SK-N-SH (cell line): ENCODE results near the gene TFDP2. TPM values are rescaled to one million over a fixed set of nuclear protein-coding genes. Genes with fewer than 3 reads are reported as not detected.

Source experiments
- CTCF ChIA-PET: fragments of 300-600, 350-600 bp; formaldehyde crosslinking; extraction: SDS; loops from one replicate; lab custom pipeline; 2021; lab: Yijun Ruan, JAX
- POLR2A ChIA-PET: fragments of 350-600 bp; sonication (Branson Sonifier 250); formaldehyde crosslinking; extraction: SDS; loops from one replicate; lab custom pipeline; 2020; ENCODE audit warnings: antibody characterized with exemption, inconsistent platforms; lab: Yijun Ruan, JAX
- DNase-seq: peaks from one replicate; pipeline ENCODE4 v3.0.0; 2012
- H2AFZ ChIP-seq: fragments of 200-600 bp; sonication (generic); 2 replicates; pipeline ENCODE4 v1.8.1; 2016; ENCODE audit warnings: antibody characterized with exemption, mild to moderate bottlenecking, low read depth
- H3F3A ChIP-seq: fragments of 200-600 bp; sonication (generic); replicated peaks from 2 replicates; pipeline ENCODE3; 2016; ENCODE audit warnings: antibody characterized with exemption, mild to moderate bottlenecking; ENCODE audit not compliant: insufficient read depth
- H3K27ac ChIP-seq, 2 experiments: fragments of 200-500 bp in 1 of 2; fragments of 200-600 bp in 1 of 2; sonication (Bioruptor generic) in 1 of 2; sonication (generic), shearing (Covaris generic) in 1 of 2; 2 replicates each; pipeline versions ENCODE4 v1.5.1 to v1.6.1; 2014 to 2016; ENCODE audit warnings: low read depth in 2 of 2, inconsistent platforms in 1 of 2, low read length in 1 of 2, mild to moderate bottlenecking in 1 of 2, mixed read lengths in 1 of 2
- H3K27me3 ChIP-seq: fragments of 200-600 bp; sonication (generic), shearing (Covaris generic); 2 replicates; pipeline ENCODE4 v1.6.1; 2016; ENCODE audit warnings: mixed run types; ENCODE audit not compliant: insufficient read depth
- H3K36me3 ChIP-seq, 2 experiments: fragments of 200-500 bp in 1 of 2; fragments of 200-600 bp in 1 of 2; sonication (Bioruptor generic) in 1 of 2; sonication (generic) in 1 of 2; replicated peaks in 1 of 2; 2 replicates each; pipeline versions ENCODE3 to v1.5.1; 2014 to 2016; ENCODE audit warnings: low read length in 1 of 2, mild to moderate bottlenecking in 1 of 2; ENCODE audit not compliant: insufficient read depth in 2 of 2, control insufficient read depth in 1 of 2
- H3K4me1 ChIP-seq, 2 experiments: fragments of 200-500 bp in 1 of 2; fragments of 200-600 bp in 1 of 2; sonication (Bioruptor generic) in 1 of 2; sonication (generic), shearing (Covaris generic) in 1 of 2; 2 replicates each; pipeline versions ENCODE4 v1.5.1 to v1.6.1; 2014 to 2016; ENCODE audit warnings: low read depth in 1 of 2, low read length in 1 of 2, mixed run types in 1 of 2; ENCODE audit not compliant: insufficient read depth in 2 of 2, control insufficient read depth in 1 of 2
- H3K4me2 ChIP-seq: fragments of 200-600 bp; sonication (generic), shearing (Covaris generic); 2 replicates; pipeline ENCODE4 v1.6.1; 2017; ENCODE audit warnings: mixed run types
- H3K4me3 ChIP-seq, 2 experiments: fragments of 200-500 bp in 1 of 2; fragments of 200-600 bp in 1 of 2; sonication (Bioruptor generic) in 1 of 2; sonication (generic), shearing (Covaris generic) in 1 of 2; 2 replicates each; pipeline versions ENCODE4 v1.5.1 to v1.8.1; 2014 to 2016; ENCODE audit warnings: low read depth in 2 of 2, inconsistent platforms in 1 of 2, low read length in 1 of 2, mild to moderate bottlenecking in 1 of 2, mixed read lengths in 1 of 2, moderate library complexity in 1 of 2
- H3K79me2 ChIP-seq: fragments of 200-600 bp; sonication (generic); 2 replicates; pipeline ENCODE4 v1.8.1; 2017; ENCODE audit warnings: mild to moderate bottlenecking; ENCODE audit not compliant: insufficient read depth
- H3K9ac ChIP-seq: fragments of 200-600 bp; sonication (generic); 2 replicates; pipeline ENCODE4 v1.6.1; 2017; ENCODE audit warnings: mixed run types
- H3K9me2 ChIP-seq: fragments of 200-600 bp; sonication (generic); 2 replicates; pipeline ENCODE4 v1.6.1; 2017; ENCODE audit warnings: mixed run types
- H3K9me3 ChIP-seq: fragments of 200-600 bp; sonication (generic); 2 replicates; pipeline ENCODE4 v1.6.1; 2017; ENCODE audit warnings: mixed run types, mild to moderate bottlenecking, moderate library complexity
- H4K20me1 ChIP-seq: fragments of 200-600 bp; sonication (generic); 2 replicates; pipeline ENCODE4 v1.6.1; 2017; ENCODE audit warnings: mild to moderate bottlenecking, mixed run types; ENCODE audit not compliant: insufficient read depth
- CHD2 ChIP-seq: fragments of 150-350 bp; IDR thresholded peaks from 2 replicates; pipeline ENCODE4 v1.6.1; 2018; ENCODE audit warnings: low read length; ENCODE audit not compliant: partially characterized antibody
- EP300 ChIP-seq, 2 experiments: IDR thresholded peaks; 2 replicates each; pipeline versions ENCODE4 v1.4.0 to v1.6.1; 2012; ENCODE audit warnings: borderline replicate concordance in 1 of 2, low read depth in 1 of 2, low read length in 1 of 2
- FOSL2 ChIP-seq: IDR thresholded peaks from 2 replicates; pipeline ENCODE4 v1.4.0; 2012; ENCODE audit warnings: low read depth, mild to moderate bottlenecking, moderate library complexity, borderline replicate concordance
- FOXJ3 ChIP-seq: sonication (generic); formaldehyde crosslinking; IDR thresholded peaks from 2 replicates; pipeline ENCODE4 v1.5.1; 2020; ENCODE audit warnings: mild to moderate bottlenecking, missing genetic modification reagents
- GATA2 ChIP-seq: sonication (generic); formaldehyde crosslinking; IDR thresholded peaks from 2 replicates; pipeline ENCODE4 v1.5.0; 2020; ENCODE audit warnings: mild to moderate bottlenecking, missing genetic modification reagents
- JUND ChIP-seq: IDR thresholded peaks from 2 replicates; pipeline ENCODE4 v1.4.0; 2012
- MEF2A ChIP-seq: IDR thresholded peaks from 2 replicates; pipeline ENCODE4 v1.4.0; 2012; ENCODE audit warnings: low read depth, borderline replicate concordance
- NRF1 ChIP-seq: IDR thresholded peaks from 2 replicates; pipeline ENCODE4 v1.6.1; 2012; ENCODE audit warnings: low read depth, mild to moderate bottlenecking, low read length
- POLR2AphosphoS5 ChIP-seq: IDR thresholded peaks from 2 replicates; pipeline ENCODE4 v1.6.1; 2012; ENCODE audit warnings: low read depth, low read length
- RAD21 ChIP-seq: IDR thresholded peaks from 2 replicates; pipeline ENCODE4 v1.6.1; 2012; ENCODE audit warnings: mild to moderate bottlenecking, low read length
- RCOR1 ChIP-seq: fragments of 150-350 bp; IDR thresholded peaks from 2 replicates; pipeline ENCODE4 v1.6.1; 2017; ENCODE audit warnings: antibody characterized with exemption, low read length
- RXRA ChIP-seq: IDR thresholded peaks from 2 replicates; pipeline ENCODE4 v1.4.0; 2012; ENCODE audit warnings: low read depth, mild to moderate bottlenecking, borderline replicate concordance
- SIN3A ChIP-seq: IDR thresholded peaks from 2 replicates; pipeline ENCODE4 v1.6.1; 2012; ENCODE audit warnings: low read depth, mild to moderate bottlenecking, low read length, moderate library complexity, borderline replicate concordance
- SMC3 ChIP-seq: IDR thresholded peaks from 2 replicates; pipeline ENCODE4 v1.6.1; 2012; ENCODE audit warnings: low read depth, low read length, improper control_type of control experiment
- TAF1 ChIP-seq: IDR thresholded peaks from 2 replicates; pipeline ENCODE4 v1.6.1; 2012; ENCODE audit warnings: low read depth, mild to moderate bottlenecking, low read length, moderate library complexity, borderline replicate concordance
- TCF12 ChIP-seq: IDR thresholded peaks from 2 replicates; pipeline ENCODE4 v1.4.0; 2012
- TEAD4 ChIP-seq: IDR thresholded peaks from 2 replicates; pipeline ENCODE4 v1.4.0; 2012; ENCODE audit warnings: mild to moderate bottlenecking, borderline replicate concordance; ENCODE audit not compliant: insufficient read depth
- USF1 ChIP-seq: IDR thresholded peaks from 2 replicates; pipeline ENCODE4 v1.4.0; 2012; ENCODE audit warnings: low read depth, borderline replicate concordance
- YY1 ChIP-seq: IDR thresholded peaks from 2 replicates; pipeline ENCODE4 v1.4.0; 2012; ENCODE audit warnings: low read depth, mild to moderate bottlenecking
- WGBS: methylation state at CpG from one replicate; pipeline ENCODE4 v1.1.6; 2017; ENCODE audit warnings: low lambda C conversion rate; 5-methylcytosine and 5-hydroxymethylcytosine counted together
- polyA plus RNA-seq, 3 experiments: library from polyadenylated mRNA; depleted of rRNA; stranded (reverse); fragments of >200 nt; gene quantifications; 2 replicates each; pipeline ENCODE4 v1.2.3, GENCODE V29; 2012
- TF ChIP-seq, protein P1 (sequence below): IDR thresholded peaks from 2 replicates; pipeline ENCODE4 v1.4.0; 2012; ENCODE audit warnings: low read depth
- TF ChIP-seq, protein P2 (sequence below): fragments of 150-350 bp; IDR thresholded peaks from 2 replicates; pipeline ENCODE4 v1.6.1; 2016; ENCODE audit warnings: mild to moderate bottlenecking, low read depth, low read length

Gene TFDP2
- polyA plus RNA-seq, 1 of the 3 experiments (the other 2 are of a cell fraction): 8.6 TPM

GRCh38 chr3:141904203-141904602 is 245.1 kb downstream of the TFDP2 start (continued):
- TF ChIP-seq GATA2 (CRISPR knock-in tag): no peak

GRCh38 chr3:141901914-141902313 is 247.4 kb downstream of the TFDP2 start:
- POLR2A ChIA-PET: no interaction called here

DNA sequence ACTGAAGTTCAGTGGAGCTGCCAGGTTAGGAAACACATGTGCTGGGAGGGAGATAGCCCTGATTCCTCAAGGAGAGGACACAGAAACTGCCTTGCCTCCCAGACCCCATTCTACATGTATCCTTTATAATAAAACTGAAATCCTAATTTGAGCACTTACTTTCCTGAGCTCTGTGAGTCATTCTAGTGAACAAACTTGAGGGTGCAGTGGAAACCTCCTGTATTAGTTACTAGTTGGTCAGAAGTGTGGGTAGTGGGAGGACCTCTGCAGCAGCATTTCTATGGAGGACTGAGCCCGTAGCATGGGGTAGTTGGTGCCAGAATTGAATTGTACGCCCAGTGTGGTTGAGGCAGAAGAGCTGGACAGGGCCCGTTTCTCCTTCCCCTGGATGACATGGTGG is 249.0 kb downstream of the TFDP2 start:
- ChIA-PET CTCF (interaction anchor here (1.0 to 1.7 kb wide), 3 partner anchors 12 to 448 kb away, joined by 3 to 6 read pairs (median 4); partner anchors contain the start of gene RNF7), POLR2A (no interaction called here)
- TF ChIP-seq RXRA (no peak), TAF1 (no peak), SMC3 (no peak), TEAD4 (no peak), MEF2A (no peak), RCOR1 (no peak), JUND (no peak), USF1 (no peak), EP300 (IDR thresholded peaks at IDR 0.05; ENCODE audit: borderline replicate concordance in 1 of 2, low read depth in 1 of 2, low read length in 1 of 2) (no peak), CHD2 (no peak), TCF12 (no peak), YY1 (no peak), SIN3A (no peak), FOXJ3 (CRISPR knock-in tag) (no peak), NRF1 (no peak)
- TF ChIP-seq, protein P1, sequence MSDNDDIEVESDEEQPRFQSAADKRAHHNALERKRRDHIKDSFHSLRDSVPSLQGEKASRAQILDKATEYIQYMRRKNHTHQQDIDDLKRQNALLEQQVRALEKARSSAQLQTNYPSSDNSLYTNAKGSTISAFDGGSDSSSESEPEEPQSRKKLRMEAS: no peak
- TF ChIP-seq, protein P2, sequence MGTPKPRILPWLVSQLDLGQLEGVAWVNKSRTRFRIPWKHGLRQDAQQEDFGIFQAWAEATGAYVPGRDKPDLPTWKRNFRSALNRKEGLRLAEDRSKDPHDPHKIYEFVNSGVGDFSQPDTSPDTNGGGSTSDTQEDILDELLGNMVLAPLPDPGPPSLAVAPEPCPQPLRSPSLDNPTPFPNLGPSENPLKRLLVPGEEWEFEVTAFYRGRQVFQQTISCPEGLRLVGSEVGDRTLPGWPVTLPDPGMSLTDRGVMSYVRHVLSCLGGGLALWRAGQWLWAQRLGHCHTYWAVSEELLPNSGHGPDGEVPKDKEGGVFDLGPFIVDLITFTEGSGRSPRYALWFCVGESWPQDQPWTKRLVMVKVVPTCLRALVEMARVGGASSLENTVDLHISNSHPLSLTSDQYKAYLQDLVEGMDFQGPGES: no peak
- Histone ChIP-seq H3K27me3 (no peaks in the 10 kb centered on the region), H3K9ac (no peak overlapping the region), H3K4me1 (no peaks in the 10 kb centered on the region), H3K79me2 (peaks cover 73% of the 10 kb centered on the region), H3K4me3 (no peak overlapping the region), H3K4me2 (no peak overlapping the region), H3K36me3 (peaks cover 2 to 41% of the 10 kb centered on the region in 2 experiments), H3F3A (peaks cover 8% of the 10 kb centered on the region), H3K9me3 (no peaks in the 10 kb centered on the region), H2AFZ (no peak overlapping the region), H3K9me2 (no peaks in the 10 kb centered on the region), H3K27ac (no peak overlapping the region), H4K20me1 (no peaks in the 10 kb centered on the region)
- no peak for DNase-seq
- WGBS: 100% methylated on average over 3 of the region's 3 CpGs

More at GRCh38 chr3:141901914-141902313, 247.4 kb downstream of the TFDP2 start:
- Histone ChIP-seq H4K20me1 (no peaks in the 10 kb centered on the region), H3K36me3 (peaks cover 3 to 52% of the 10 kb centered on the region in 2 experiments), H2AFZ (no peak overlapping the region), H3K27me3 (no peaks in the 10 kb centered on the region), H3F3A (peaks cover 8% of the 10 kb centered on the region), H3K9me3 (no peaks in the 10 kb centered on the region), H3K4me3 (no peak overlapping the region), H3K4me2 (no peak overlapping the region), H3K9me2 (no peaks in the 10 kb centered on the region), H3K9ac (no peak overlapping the region), H3K27ac (no peak overlapping the region), H3K4me1 (no peaks in the 10 kb centered on the region), H3K79me2 (peaks cover 59% of the 10 kb centered on the region)
- CTCF ChIA-PET: no interaction called here
- TF ChIP-seq CHD2 (no peak), SIN3A (no peak), FOSL2 (no peak), EP300 (IDR thresholded peaks at IDR 0.05; ENCODE audit: borderline replicate concordance in 1 of 2, low read depth in 1 of 2, low read length in 1 of 2) (no peak), RAD21 (no peak), POLR2AphosphoS5 (no peak), JUND (no peak), FOXJ3 (CRISPR knock-in tag) (no peak)
- TF ChIP-seq, protein P2: no peak
- DNase-seq: no peak
- 95% methylated on average over 2 of the region's 2 CpGs for WGBS
